ENCODE data around the gene GLP2R.
"Not testable (repeated sequence)": the region's sequence is repeated elsewhere in the genome, so short reads cannot be mapped to it uniquely, and the experiment has no call there.

Gene GLP2R

GRCh38 chr17:9900784-9901183 lies 75.1 kb downstream of the GLP2R start:
- no peak for DNase-seq

- no peak for DNase-seq
Measured at GRCh38 chr17:9902120-9902519, 76.4 kb downstream of the GLP2R start.

- DNase-seq: no peak
Measured at GRCh38 chr17:9904277-9905077, 78.8 kb downstream of the GLP2R start.

GRCh38 chr17:9905078-9905415 lies 79.3 kb downstream of the GLP2R start, which contains the start of gene RCVRN:
RCVRN (minus strand) TSS chr17:9905271; CDS start chr17:9905180, 91 bp downstream.
- no peak for DNase-seq

GRCh38 chr17:9905902-9906301 lies 80.2 kb downstream of the GLP2R start:
- no peak for DNase-seq

- no peak for DNase-seq
Measured at GRCh38 chr17:9906616-9907015, 80.9 kb downstream of the GLP2R start.

GRCh38 chr17:9907131-9907530 lies 81.4 kb downstream of the GLP2R start:
- no peak for DNase-seq

- DNase-seq: no peak
Measured at GRCh38 chr17:9907883-9908648, 82.3 kb downstream of the GLP2R start.

- no peak for DNase-seq
Measured at GRCh38 chr17:9908649-9909042, 82.9 kb downstream of the GLP2R start.

- DNase-seq: no peak
Measured at GRCh38 chr17:9911089-9911488, 85.4 kb downstream of the GLP2R start.

GRCh38 chr17:9912121-9913099 lies 86.7 kb downstream of the GLP2R start:
- no peak for DNase-seq

- DNase-seq: no peak
Measured at GRCh38 chr17:9913476-9913875, 87.8 kb downstream of the GLP2R start.

- DNase-seq: no peak
Measured at GRCh38 chr17:9916108-9916507, 90.4 kb downstream of the GLP2R start.

GRCh38 chr17:9917131-9917530 lies 91.4 kb downstream of the GLP2R start:
- no peak for DNase-seq

- DNase-seq: no peak
Measured at GRCh38 chr17:9917801-9918200, 92.1 kb downstream of the GLP2R start.

GRCh38 chr17:9918352-9918751 lies 92.6 kb downstream of the GLP2R start:
- DNase-seq: no peak

GRCh38 chr17:9918804-9919352 lies 93.2 kb downstream of the GLP2R start:
- no peak for DNase-seq

- not testable (repeated sequence) for DNase-seq
Measured at GRCh38 chr17:9921216-9921615, 95.5 kb downstream of the GLP2R start.

- DNase-seq: no peak
Measured at GRCh38 chr17:9922012-9922848, 96.5 kb downstream of the GLP2R start.

GRCh38 chr17:9924735-9925191 lies 99.0 kb downstream of the GLP2R start:
- peak; percentile 58 for DNase-seq

- DNase-seq: no peak
Measured at GRCh38 chr17:9925457-9925856, 99.7 kb downstream of the GLP2R start.

All from right forelimb (tissue), 1 donor.